Raji (cell line): ENCODE data around the gene ZNF662.

Source experiments
- POLR2A ChIP-seq: IDR thresholded peaks from 2 replicates; pipeline ENCODE4 v1.6.1; 2011; ENCODE audit warnings: low read depth, low read length, control low read depth; ENCODE audit not compliant: insufficient read depth

Gene ZNF662

DNA sequence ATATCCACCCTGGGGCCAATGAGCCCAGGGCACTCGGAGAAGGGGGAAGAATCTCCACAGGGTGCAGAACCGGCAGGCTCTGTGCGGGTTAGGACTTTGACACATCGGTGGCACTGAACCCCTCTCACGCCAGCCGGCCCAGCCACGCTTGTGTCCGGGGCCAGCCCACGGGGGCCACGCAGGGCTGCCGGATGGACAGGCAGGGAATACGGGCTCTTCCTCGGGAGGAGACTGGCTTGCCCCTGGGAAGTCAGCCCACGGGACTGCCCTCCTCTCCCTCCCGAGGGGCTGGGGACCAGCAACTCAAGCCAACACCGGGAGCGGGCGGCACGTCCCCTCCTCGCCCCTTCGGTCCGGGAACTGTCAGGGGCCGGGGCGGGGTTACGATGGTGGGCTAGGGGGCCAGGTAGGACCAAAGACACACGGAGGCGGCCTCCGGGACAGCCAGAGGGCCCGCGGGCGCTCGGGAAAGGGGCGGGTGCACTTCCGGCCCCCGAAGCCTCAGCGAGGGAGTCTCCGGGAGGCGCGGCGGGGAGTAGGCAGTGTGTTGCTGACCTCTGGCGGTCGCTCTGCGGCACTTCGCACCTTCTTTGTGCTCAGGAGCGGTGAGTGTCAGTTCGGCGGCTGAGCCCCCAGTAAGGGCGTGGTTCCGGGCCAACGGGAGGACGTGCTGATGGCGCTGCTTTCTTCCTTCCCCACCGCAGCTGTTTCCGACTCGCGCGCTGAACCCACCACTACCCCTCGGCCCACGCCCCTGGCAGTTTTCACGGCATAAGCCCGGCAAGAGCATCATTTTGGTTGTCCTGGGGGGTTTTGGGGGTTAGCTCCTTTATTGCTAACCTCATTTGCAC, 25.1 kb upstream of the ZNF662 start:
- TF ChIP-seq POLR2A = no peak

DNA sequence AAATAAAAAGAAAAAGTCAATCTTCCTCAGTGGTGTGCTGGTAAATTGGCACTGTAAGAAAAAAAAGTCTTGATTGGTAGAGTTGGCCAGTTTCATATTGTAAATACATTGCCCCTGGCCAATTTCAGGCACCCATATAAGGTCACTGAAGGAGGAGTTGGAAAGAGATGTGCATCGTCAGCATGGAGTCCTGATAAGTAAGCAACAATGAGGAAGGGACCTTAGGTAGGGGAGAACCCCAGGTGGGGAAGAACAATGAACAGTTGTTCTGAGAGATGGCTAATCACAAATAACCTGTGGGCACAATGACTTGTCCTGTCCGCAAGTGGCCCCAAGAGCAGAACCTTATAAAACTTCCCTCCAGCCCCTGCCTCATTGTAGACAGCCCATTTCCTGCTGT, 21.6 kb upstream of the ZNF662 start:
- TF ChIP-seq POLR2A = no peak

DNA sequence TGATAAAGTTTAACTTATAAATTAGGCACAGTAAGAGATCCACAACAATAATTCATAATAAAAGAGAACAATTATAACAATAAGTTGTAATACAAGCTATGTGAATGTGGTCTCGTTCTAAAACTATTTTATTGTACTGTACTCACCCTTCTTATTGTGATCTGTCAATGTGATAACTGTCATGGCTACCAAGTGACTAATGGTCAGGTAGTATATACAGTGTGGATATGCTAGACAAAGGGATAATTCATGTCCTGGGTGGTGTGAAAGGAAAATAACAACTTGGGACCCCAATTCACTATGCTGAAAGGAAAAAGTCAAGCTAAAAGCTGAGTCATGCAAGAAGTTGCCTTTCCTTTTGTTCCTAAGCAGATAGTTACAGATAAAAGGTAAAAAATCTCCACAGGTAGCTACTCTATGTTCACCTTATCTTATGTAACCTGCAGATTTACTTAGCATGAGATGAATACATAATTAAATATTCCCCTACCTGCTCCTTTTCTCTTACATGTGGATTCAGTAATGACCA, 19.6 kb upstream of the ZNF662 start:
- TF ChIP-seq POLR2A = no peak

GRCh38 chr3:42887084-42887483, 18.9 kb upstream of the ZNF662 start:
- TF ChIP-seq POLR2A = no peak

DNA sequence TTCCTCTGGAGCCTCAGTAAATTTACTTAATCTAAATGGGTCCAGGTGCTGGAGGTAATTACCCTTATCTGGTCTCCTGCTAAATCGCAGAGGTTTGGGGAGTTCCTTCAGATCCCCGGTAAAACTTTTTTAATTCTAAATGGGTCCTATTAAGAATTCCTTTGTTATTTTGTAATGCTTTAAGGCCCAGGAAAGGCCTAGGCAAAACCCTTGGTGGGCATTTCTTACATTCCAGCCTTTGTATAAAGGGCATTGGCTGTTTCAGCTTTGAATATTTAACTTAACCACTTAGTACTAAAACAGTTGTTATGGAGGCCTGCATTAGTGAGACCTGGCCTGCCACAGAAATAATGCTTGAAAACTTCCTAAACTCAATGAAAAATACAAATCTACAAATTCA, 14.9 kb upstream of the ZNF662 start:
- no peak for TF ChIP-seq POLR2A

DNA sequence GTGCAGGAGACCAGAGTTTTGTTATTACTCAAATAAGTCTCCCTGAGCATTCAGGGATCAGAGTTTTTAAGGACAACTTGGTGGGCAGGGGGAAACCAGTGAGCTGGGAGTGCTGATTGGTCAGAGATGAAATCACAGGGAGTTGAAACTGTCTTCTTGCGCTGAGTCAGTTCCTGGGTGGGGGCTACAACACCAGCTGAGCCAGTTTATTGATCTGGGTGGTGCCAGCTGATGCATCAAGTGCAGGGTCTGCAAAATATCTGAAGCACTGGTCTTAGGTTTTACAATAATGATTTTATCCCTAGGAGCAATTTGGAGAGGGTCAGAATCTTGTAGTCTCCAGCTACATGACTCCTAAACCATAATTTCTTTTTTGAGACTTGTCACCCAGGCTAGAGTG, 13.8 kb upstream of the ZNF662 start:
- no peak for TF ChIP-seq POLR2A

- TF ChIP-seq POLR2A = no peak
These were observed 13.1 kb upstream of the ZNF662 start for GRCh38 chr3:42892807-42893206.

- TF ChIP-seq POLR2A = no peak
These were observed 11.0 kb upstream of the ZNF662 start for GRCh38 chr3:42894698-42895579.

DNA sequence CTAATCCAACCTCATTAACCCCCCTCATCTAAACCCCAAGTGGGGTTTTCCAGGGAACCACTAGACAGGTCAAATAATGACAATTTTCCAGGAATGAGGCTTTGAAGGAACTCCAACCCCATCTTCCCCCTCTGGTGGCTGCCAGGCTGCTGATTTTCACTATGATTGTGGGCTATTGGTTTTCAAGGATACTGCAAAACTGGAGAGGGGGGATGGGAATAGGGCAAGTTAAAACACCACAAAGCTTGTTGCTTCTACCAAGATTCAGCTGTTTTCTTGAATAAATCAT, 10.4 kb upstream of the ZNF662 start:
- no peak for TF ChIP-seq POLR2A

DNA sequence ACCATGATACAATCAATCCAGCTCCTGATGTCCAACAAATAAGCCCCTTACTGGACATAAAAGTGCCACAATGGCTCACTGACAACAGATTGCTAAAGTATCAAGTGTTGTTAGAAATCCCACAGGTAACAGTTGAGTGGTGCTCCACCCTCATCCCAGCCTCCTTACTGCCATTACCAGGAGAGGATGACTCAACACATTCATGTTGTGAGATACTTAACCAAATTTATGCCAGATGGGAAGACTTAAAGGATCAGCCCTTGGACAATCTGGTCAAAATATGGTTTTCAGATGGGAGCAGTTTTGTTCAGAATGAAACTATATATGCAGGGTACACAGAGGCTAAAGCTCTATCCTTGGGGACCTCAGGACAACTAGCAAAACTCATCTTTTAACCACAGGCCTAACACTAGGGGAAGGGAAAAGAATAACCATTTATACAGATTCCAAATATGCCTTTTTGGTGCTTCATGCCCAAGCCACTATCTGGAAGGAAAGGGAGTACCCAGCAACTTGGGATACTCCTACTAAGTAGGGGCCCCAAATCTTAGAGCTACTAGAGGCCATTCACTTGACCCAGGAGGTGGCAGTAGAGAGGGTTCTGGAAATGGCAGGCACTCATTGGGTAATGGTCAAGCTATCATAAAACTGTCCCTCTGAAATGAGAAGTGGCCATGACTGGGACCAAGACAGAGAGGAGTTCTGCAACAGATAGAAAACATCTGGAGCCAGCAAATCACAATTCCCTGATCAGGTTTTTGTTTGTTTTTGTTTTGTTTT, 6.9 kb upstream of the ZNF662 start:
- TF ChIP-seq POLR2A = no peak

DNA sequence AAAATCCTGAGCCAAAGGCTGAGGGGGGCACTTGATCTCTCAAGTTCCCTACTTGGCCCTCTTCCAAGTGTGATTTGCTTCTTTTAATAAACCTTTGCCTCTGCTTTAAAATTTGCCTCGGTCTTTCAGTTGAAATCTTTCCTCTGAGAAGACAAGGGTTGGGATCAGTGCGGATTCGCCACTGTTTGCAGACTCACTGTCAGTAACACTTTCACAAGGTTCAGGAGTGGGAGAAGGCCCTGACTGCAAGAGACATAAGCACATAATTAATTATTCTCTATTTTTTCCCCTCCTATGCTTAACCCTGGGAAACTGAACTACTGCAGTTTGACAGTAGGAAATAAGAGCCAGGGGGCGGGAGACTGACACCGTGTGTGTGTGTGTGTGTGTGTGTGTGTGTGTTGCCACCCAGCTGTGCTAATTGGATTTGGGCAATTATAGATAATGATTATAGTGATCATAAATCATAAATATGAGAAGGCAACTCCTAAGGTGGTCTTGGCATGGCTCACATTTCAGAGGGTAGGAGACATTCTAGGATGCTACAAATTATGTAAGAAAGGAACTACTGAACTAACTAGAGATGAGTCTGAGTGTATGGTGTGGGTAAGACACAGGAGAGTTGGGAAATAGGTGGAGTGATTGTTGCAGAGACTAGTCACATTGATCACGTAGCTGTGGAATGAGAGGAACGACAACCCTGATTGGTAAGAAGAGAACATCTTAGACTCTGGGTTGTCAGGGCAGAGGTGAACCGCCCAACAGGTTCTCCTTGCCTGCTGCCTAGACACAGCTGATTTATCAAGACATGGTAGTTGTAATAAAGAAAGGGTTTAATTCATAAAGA, 5.5 kb upstream of the ZNF662 start:
- no peak for TF ChIP-seq POLR2A

DNA sequence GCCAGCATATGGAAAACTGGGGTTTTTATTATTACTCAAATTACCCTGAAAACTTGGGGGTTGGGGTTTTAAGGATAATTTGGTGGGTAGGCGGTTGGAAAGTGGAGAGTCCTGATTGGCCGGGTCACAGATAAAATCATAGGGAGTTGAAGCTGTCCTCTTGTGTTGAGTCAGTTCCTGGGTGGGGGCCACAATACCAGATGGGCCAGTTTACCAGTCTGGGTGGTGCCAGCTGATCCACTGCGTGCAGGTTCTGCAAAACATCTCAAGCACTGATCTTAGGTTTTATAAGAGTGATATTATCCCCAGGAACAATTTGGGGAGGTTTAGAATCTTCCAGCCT, 4.9 kb upstream of the ZNF662 start:
- no peak for TF ChIP-seq POLR2A

GRCh38 chr3:42902257-42902656, 3.7 kb upstream of the ZNF662 start:
- TF ChIP-seq POLR2A = no peak

DNA sequence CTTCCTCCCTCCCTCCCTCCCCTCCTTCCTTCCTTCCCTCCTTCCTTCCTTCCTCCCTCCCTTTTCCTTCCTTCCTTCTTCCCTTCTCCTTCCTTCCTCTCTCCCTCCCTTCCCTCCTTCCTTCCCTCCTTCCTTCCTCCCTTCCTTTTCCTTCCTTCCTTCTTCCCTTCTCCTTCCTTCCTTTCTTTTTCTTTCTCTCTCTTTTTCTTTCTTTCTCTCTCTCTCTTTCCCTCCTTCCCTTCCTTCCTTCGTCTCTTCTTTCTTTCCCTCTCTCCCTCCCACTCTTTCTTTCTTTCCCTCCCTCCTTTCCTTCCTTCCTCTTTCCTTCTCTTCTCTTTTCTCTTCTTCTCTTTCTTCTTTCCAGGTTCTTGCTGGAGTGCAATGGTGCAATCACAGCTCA, 1.9 kb upstream of the ZNF662 start:
- no peak for TF ChIP-seq POLR2A

GRCh38 chr3:42905740-42906069, 237 bp upstream of the ZNF662 start:
- no peak for TF ChIP-seq POLR2A
